Erythroblast (primary cell): Measurements from ENCODE around the gene CHST2.

Source experiments
- DNase-seq, 2 experiments: peaks; one replicate each; lab custom pipeline; 2025; lab: John Stamatoyannopoulos, UW
- GATA1 ChIP-seq: IDR thresholded peaks from 2 replicates; pipeline ENCODE4 v1.6.1; 2011; ENCODE audit warnings: low read depth, mild to moderate bottlenecking, control low read depth, low read length, moderate library complexity
- POLR2A ChIP-seq: IDR thresholded peaks from 2 replicates; pipeline ENCODE4 v1.6.1; 2011; ENCODE audit warnings: mild to moderate bottlenecking, low read length

Gene CHST2

GRCh38 chr3:143088835-143089234 is 30.7 kb upstream of the CHST2 start:
- DNase-seq, result no peak
- no peak for TF ChIP-seq GATA1
- TF ChIP-seq POLR2A, result no peak

GRCh38 chr3:143089965-143090364 is 29.6 kb upstream of the CHST2 start:
- DNase-seq, result no peak
- TF ChIP-seq GATA1 (no peak), POLR2A (no peak)

- no peak for TF ChIP-seq POLR2A
- no peak for TF ChIP-seq GATA1
- DNase-seq, result no peak
These were observed 29.1 kb upstream of the CHST2 start for GRCh38 chr3:143090486-143090885.

GRCh38 chr3:143090976-143091837 is 28.4 kb upstream of the CHST2 start:
- TF ChIP-seq GATA1 (no peak), POLR2A (no peak)
- DNase-seq, result no peak

- TF ChIP-seq GATA1, result no peak
- peak; percentile 41 for TF ChIP-seq POLR2A
- DNase-seq, result peak; percentile 62 to 86
These were observed 27.4 kb upstream of the CHST2 start for GRCh38 chr3:143092191-143092590.

- peak in 1 of 2 experiments; percentile 50 for DNase-seq
- no peak for TF ChIP-seq POLR2A
These were observed 23.8 kb upstream of the CHST2 start for GRCh38 chr3:143095813-143096212.

- no peak for TF ChIP-seq GATA1
- TF ChIP-seq POLR2A, result no peak
- DNase-seq, result no peak
These were observed 21.4 kb upstream of the CHST2 start for GRCh38 chr3:143098032-143098764.

- no peak for DNase-seq
- TF ChIP-seq POLR2A, result no peak
- no peak for TF ChIP-seq GATA1
These were observed 20.4 kb upstream of the CHST2 start for GRCh38 chr3:143099210-143099609.

- DNase-seq, result no peak
- no peak for TF ChIP-seq GATA1
- TF ChIP-seq POLR2A, result no peak
These were observed 19.9 kb upstream of the CHST2 start for GRCh38 chr3:143099690-143100089.

GRCh38 chr3:143100451-143100850 is 19.1 kb upstream of the CHST2 start:
- no peak for DNase-seq
- TF ChIP-seq GATA1, result no peak
- TF ChIP-seq POLR2A, result no peak

- TF ChIP-seq POLR2A (no peak), GATA1 (no peak)
- no peak for DNase-seq
These were observed 17.7 kb upstream of the CHST2 start for GRCh38 chr3:143101792-143102381.

GRCh38 chr3:143103652-143104051 is 15.9 kb upstream of the CHST2 start:
- TF ChIP-seq GATA1 (no peak), POLR2A (no peak)
- DNase-seq, result no peak

- TF ChIP-seq GATA1, result no peak
- DNase-seq, result peak in 1 of 2 experiments; percentile 6
These were observed 14.4 kb upstream of the CHST2 start for GRCh38 chr3:143105170-143105569.

- DNase-seq, result no peak
- TF ChIP-seq POLR2A, result no peak
- TF ChIP-seq GATA1, result no peak
These were observed 9.7 kb upstream of the CHST2 start for GRCh38 chr3:143109861-143110260.
